Lower lobe of right lung (tissue), 2 donors: ENCODE data around the gene TMEM170B. TPM values are rescaled to one million over a fixed set of nuclear protein-coding genes. Genes with fewer than 3 reads are reported as not detected.
A peak's percentile ranks its signal among the peaks of the same experiment; 100 is the strongest.

Experiments
- ATAC-seq, 2 donors: fragments of 200-7000 bp; cut with Tn5 transposase; one replicate each; pipeline ENCODE4 v1.9.1; 2020 to 2022; ENCODE audit warnings: mild to moderate bottlenecking in 2 of 2, moderate library complexity in 2 of 2
- DNase-seq: peaks from one replicate; pipeline ENCODE4 v3.0.0-alpha.2; 2020
- H3K27ac ChIP-seq: fragments of 200-600 bp; one replicate; pipeline ENCODE4 v1.8.0; 2022
- H3K27me3 ChIP-seq: fragments of 200-600 bp; one replicate; pipeline ENCODE4 v1.8.0; 2022; ENCODE audit warnings: low read depth
- H3K36me3 ChIP-seq: fragments of 200-600 bp; one replicate; pipeline ENCODE4 v1.8.0; 2022; ENCODE audit warnings: mild to moderate bottlenecking
- H3K4me1 ChIP-seq: fragments of 200-600 bp; one replicate; pipeline ENCODE4 v1.8.0; 2022
- H3K4me3 ChIP-seq: fragments of 200-600 bp; one replicate; pipeline ENCODE4 v1.8.0; 2022; ENCODE audit warnings: mild to moderate bottlenecking
- H3K9me3 ChIP-seq: fragments of 200-600 bp; one replicate; pipeline ENCODE4 v1.8.0; 2022
- intact Hi-C: fragments of 100-400 bp; cut with DNase I; formaldehyde crosslinking; loops from one replicate; pipeline ENCODE4 v1.11.0; 2022
- total RNA-seq: library from RNA; stranded (reverse); fragmentation: NEBNext Ultra II Directional; extraction: Animal tissue kit (Norgen Biotek cat#: 25700); gene quantifications from one replicate; pipeline ENCODE4 v1.2.1, GENCODE V29; 2021
- TF ChIP-seq, protein P1 (sequence below): fragments of 200-600 bp; IDR thresholded peaks from one replicate; pipeline ENCODE4 v1.8.0; 2022; ENCODE audit warnings: antibody characterized with exemption, mild to moderate bottlenecking
- donor health status: DM: no; HTN: yes; CAD: no; lungs with severe emphysema.

The TMEM170B gene
- total RNA-seq, 1 donor from 2014 or later: 12.4 TPM

DNA sequence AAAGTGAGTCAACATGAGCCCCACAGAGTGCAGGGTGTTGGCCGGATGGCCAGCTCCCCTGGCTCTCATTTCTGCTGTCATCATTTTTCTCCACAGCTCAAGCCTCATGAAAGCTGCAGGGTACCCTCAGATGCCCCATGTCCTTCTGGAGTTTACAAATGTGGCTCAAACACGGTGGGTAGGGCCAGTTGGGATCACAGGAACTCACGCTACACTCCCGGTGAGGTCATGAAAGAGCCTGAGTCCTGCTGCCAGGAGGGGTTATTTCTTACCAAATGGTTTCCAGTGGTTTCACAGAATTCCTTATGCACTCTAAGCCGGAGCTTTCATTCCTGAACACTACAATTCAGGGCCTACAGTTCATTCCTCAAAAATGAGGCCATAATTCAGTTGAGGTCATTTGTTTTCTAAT, 78.7 kb downstream of the TMEM170B start:
- H3K27ac ChIP-seq: no peak overlapping the region
- TF ChIP-seq, protein P1, sequence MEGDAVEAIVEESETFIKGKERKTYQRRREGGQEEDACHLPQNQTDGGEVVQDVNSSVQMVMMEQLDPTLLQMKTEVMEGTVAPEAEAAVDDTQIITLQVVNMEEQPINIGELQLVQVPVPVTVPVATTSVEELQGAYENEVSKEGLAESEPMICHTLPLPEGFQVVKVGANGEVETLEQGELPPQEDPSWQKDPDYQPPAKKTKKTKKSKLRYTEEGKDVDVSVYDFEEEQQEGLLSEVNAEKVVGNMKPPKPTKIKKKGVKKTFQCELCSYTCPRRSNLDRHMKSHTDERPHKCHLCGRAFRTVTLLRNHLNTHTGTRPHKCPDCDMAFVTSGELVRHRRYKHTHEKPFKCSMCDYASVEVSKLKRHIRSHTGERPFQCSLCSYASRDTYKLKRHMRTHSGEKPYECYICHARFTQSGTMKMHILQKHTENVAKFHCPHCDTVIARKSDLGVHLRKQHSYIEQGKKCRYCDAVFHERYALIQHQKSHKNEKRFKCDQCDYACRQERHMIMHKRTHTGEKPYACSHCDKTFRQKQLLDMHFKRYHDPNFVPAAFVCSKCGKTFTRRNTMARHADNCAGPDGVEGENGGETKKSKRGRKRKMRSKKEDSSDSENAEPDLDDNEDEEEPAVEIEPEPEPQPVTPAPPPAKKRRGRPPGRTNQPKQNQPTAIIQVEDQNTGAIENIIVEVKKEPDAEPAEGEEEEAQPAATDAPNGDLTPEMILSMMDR: no peak
- no peaks in the 10 kb centered on the region for H3K36me3 ChIP-seq
- no peak for DNase-seq
- H3K4me3 ChIP-seq: no peak overlapping the region
- H3K9me3 ChIP-seq: no peaks in the 10 kb centered on the region
- no peaks in the 10 kb centered on the region for H3K27me3 ChIP-seq
- H3K4me1 ChIP-seq: no peaks in the 10 kb centered on the region
- intact Hi-C loops: no loop called here
- no peak for ATAC-seq

DNA sequence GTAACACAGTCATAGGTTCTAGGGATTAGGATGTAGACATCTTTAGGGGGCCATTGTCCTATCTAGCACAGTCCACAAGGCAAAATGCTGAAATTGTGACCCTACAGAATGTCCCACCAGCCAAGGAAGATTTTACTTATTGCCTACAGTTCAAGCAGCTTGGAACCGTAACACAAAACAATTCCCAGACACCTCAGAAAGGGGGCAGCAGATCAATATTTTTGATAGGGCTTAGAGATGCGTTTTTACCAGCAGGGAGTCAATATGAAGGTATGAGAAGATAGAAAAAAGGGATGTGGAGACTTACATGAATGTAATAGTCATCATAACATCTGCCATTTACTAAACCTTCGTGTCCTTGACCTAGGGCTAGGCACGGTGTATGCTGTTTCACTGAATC, 81.0 kb downstream of the TMEM170B start:
- H3K9me3 ChIP-seq: no peaks in the 10 kb centered on the region
- no peaks in the 10 kb centered on the region for H3K36me3 ChIP-seq
- no peaks in the 10 kb centered on the region for H3K27me3 ChIP-seq
- TF ChIP-seq, protein P1: no peak
- intact Hi-C loops: no loop called here
- no peak for DNase-seq
- H3K4me3 ChIP-seq: no peak overlapping the region
- no peaks in the 10 kb centered on the region for H3K4me1 ChIP-seq
- no peak overlapping the region for H3K27ac ChIP-seq
- no peak for ATAC-seq

DNA sequence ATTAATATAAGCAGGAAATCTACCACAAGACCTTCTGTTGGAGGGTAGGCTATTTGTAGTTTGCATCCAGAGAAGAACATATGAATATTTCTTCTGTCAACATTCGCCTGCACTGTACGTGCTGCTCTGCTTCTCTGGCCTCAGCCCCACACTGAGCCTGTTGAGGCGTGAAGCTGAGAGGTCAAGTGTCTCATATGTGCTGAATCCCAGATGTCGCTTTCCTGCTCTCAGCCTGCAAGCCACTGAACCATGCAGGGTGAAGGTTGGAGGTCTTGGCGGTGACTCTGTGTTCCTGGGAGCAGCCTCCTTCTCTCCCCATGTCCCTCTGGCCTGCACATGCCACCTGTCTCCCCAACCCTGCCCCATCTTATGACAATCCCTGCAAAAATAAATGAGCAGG, 83.6 kb downstream of the TMEM170B start:
- no peaks in the 10 kb centered on the region for H3K9me3 ChIP-seq
- H3K4me1 ChIP-seq: no peaks in the 10 kb centered on the region
- intact Hi-C loops: no loop called here
- no peaks in the 10 kb centered on the region for H3K27me3 ChIP-seq
- no peak for DNase-seq
- TF ChIP-seq, protein P1: no peak
- no peaks in the 10 kb centered on the region for H3K36me3 ChIP-seq
- peak in 1 of 2 donors; percentile 49 for ATAC-seq
- no peak overlapping the region for H3K4me3 ChIP-seq
- H3K27ac ChIP-seq: no peak overlapping the region

DNA sequence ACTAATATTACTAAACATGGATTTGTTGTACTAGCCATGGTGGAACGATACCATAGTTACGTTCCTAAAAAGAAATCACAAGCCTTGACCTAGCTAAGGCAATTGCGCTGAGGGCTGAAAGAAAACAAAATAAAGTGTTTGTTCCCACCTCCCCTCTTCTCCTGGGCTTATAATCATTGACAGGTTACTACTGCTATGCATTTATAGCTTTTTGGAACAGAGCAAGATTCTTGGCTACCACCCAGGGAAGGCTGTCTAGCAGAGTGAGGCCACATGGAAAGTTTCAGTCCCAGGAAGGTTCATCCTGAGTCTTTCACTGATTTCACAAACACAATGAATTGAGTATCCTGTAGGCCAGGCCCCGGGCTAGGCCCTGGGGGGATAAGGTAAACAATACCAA, 84.6 kb downstream of the TMEM170B start:
- TF ChIP-seq, protein P1: no peak
- Histone ChIP-seq H3K27ac (no peak overlapping the region), H3K27me3 (no peaks in the 10 kb centered on the region), H3K36me3 (no peaks in the 10 kb centered on the region), H3K9me3 (no peaks in the 10 kb centered on the region), H3K4me3 (no peak overlapping the region), H3K4me1 (no peaks in the 10 kb centered on the region)
- intact Hi-C loops: no loop called here
- DNase-seq: no peak
- ATAC-seq: no peak

DNA sequence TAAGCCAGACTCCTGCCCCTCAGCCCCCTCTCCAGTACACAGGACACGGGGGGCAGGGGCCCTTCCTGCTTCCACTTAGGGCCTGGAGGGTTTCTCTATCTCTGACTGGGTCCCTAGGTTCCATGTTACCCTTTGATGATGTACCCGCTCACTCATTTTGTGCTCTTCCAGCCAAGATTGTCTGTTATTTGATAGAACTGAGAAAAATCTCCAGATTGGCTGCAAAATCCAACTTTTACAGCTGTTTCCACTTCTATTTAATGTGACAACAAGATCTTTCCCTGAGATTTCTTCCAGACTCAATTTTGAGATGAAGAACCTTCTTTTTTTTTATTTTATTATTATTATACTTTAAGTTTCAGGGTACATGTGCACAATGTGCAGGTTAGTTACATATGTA, 85.7 kb downstream of the TMEM170B start:
- intact Hi-C loops: no loop called here
- Histone ChIP-seq H3K27me3 (no peaks in the 10 kb centered on the region), H3K27ac (no peak overlapping the region), H3K9me3 (no peaks in the 10 kb centered on the region), H3K4me3 (no peak overlapping the region), H3K36me3 (no peaks in the 10 kb centered on the region), H3K4me1 (no peaks in the 10 kb centered on the region)
- no peak for ATAC-seq
- no peak for DNase-seq
- TF ChIP-seq, protein P1: no peak

DNA sequence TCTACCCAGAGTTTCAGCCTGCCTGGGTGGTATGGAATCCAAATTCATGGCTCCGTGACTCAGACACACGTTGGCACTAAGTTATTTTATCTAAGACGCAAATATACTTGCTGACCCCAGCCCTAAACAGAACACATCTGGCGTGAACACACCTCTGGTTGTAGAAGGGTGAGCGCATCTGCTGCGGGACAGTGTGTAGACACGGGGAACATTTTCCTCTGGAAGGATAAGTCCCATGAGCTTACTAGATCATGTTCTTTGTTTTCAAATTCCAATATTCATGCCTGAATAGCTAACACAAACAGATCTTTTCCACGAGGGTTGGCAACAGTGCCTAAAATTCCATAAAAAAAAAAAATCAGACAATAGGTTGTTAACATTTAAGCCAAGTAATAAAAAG, 87.8 kb downstream of the TMEM170B start:
- no peak for DNase-seq
- Histone ChIP-seq H3K27me3 (no peaks in the 10 kb centered on the region), H3K4me3 (no peak overlapping the region), H3K36me3 (no peaks in the 10 kb centered on the region), H3K9me3 (no peaks in the 10 kb centered on the region), H3K27ac (no peak overlapping the region), H3K4me1 (peaks cover 2% of the 10 kb centered on the region)
- no peak for ATAC-seq
- intact Hi-C loops: no loop called here
- TF ChIP-seq, protein P1: no peak
